DND-41 (cell line): ENCODE results near the gene DDX24.

Source experiments
- ATAC-seq: fragments of 200-7000 bp; cut with Tn5 transposase; 3 replicates; pipeline ENCODE4 v1.9.1; 2021; ENCODE audit warnings: low read depth; ENCODE audit not compliant: insufficient read depth
- DNase-seq: peaks from one replicate; pipeline ENCODE4 v3.0.0-alpha.2; 2020
- H2AFZ ChIP-seq: 2 replicates; pipeline ENCODE4 v1.6.0; 2012; ENCODE audit warnings: low read depth, low read length
- H3K27ac ChIP-seq: 2 replicates; pipeline ENCODE4 v1.5.1; 2012; ENCODE audit warnings: low read length, inconsistent platforms
- H3K27me3 ChIP-seq: fragments of 200-600 bp; sonication (generic); 2 replicates; pipeline ENCODE4 v1.6.0; 2012; ENCODE audit warnings: low read length, mild to moderate bottlenecking, inconsistent platforms; ENCODE audit not compliant: insufficient read depth, poor library complexity
- H3K36me3 ChIP-seq: 2 replicates; pipeline ENCODE4 v1.5.1; 2012; ENCODE audit warnings: low read length, inconsistent platforms; ENCODE audit not compliant: insufficient read depth
- H3K4me1 ChIP-seq: 2 replicates; pipeline ENCODE4 v1.5.1; 2012; ENCODE audit warnings: mild to moderate bottlenecking, low read length; ENCODE audit not compliant: insufficient read depth
- H3K4me2 ChIP-seq: 2 replicates; pipeline ENCODE4 v1.6.0; 2012; ENCODE audit warnings: mild to moderate bottlenecking, moderate library complexity, low read length, inconsistent platforms; ENCODE audit not compliant: insufficient read depth
- H3K4me3 ChIP-seq, 2 experiments: fragments of 200-600 bp in 1 of 2; shearing (Covaris generic) in 1 of 2; 2 replicates each; pipeline ENCODE4 v1.5.1; 2012 to 2016; ENCODE audit warnings: inconsistent platforms in 2 of 2, low read length in 2 of 2, mild to moderate bottlenecking in 2 of 2, low read depth in 1 of 2, moderate library complexity in 1 of 2
- H3K79me2 ChIP-seq: 2 replicates; pipeline ENCODE4 v1.6.0; 2012; ENCODE audit warnings: low read length, inconsistent platforms; ENCODE audit not compliant: insufficient read depth
- H3K9ac ChIP-seq: 2 replicates; pipeline ENCODE4 v1.6.0; 2012; ENCODE audit warnings: low read depth, mild to moderate bottlenecking, inconsistent platforms, low read length, moderate library complexity
- H3K9me3 ChIP-seq: 2 replicates; pipeline ENCODE4 v1.5.1; 2012; ENCODE audit warnings: low read length, moderate library complexity, mild to moderate bottlenecking, inconsistent platforms; ENCODE audit not compliant: insufficient read depth, severe bottlenecking
- H4K20me1 ChIP-seq: 2 replicates; pipeline ENCODE4 v1.6.0; 2012; ENCODE audit warnings: low read length; ENCODE audit not compliant: insufficient read depth
- EZH2 ChIP-seq: IDR thresholded peaks from 3 replicates; pipeline ENCODE4 v1.6.1; 2012; ENCODE audit warnings: borderline replicate concordance, low read depth, mild to moderate bottlenecking, moderate library complexity, low read length, inconsistent platforms; ENCODE audit not compliant: severe bottlenecking
- TF ChIP-seq, protein P1 (sequence below): IDR thresholded peaks from 2 replicates; pipeline ENCODE4 v1.5.1; 2012; ENCODE audit warnings: borderline replicate concordance, low read length, moderate library complexity, mild to moderate bottlenecking; ENCODE audit not compliant: poor library complexity, severe bottlenecking; ENCODE audit errors: extremely low read depth

DDX24 gene

GRCh38 chr14:94045563-94046345, 35.2 kb downstream of the DDX24 start:
- Histone ChIP-seq H4K20me1 (peaks cover 18% of the 10 kb centered on the region), H3K27me3 (no peaks in the 10 kb centered on the region), H3K27ac (no peak overlapping the region), H3K4me1 (no peaks in the 10 kb centered on the region), H3K9ac (no peak overlapping the region), H3K4me3 (no peak overlapping the region), H2AFZ (no peak overlapping the region), H3K4me2 (no peak overlapping the region), H3K9me3 (no peaks in the 10 kb centered on the region), H3K79me2 (no peaks in the 10 kb centered on the region), H3K36me3 (peaks cover 64% of the 10 kb centered on the region)
- ATAC-seq (no peak), DNase-seq (no peak)
- TF ChIP-seq, protein P1, sequence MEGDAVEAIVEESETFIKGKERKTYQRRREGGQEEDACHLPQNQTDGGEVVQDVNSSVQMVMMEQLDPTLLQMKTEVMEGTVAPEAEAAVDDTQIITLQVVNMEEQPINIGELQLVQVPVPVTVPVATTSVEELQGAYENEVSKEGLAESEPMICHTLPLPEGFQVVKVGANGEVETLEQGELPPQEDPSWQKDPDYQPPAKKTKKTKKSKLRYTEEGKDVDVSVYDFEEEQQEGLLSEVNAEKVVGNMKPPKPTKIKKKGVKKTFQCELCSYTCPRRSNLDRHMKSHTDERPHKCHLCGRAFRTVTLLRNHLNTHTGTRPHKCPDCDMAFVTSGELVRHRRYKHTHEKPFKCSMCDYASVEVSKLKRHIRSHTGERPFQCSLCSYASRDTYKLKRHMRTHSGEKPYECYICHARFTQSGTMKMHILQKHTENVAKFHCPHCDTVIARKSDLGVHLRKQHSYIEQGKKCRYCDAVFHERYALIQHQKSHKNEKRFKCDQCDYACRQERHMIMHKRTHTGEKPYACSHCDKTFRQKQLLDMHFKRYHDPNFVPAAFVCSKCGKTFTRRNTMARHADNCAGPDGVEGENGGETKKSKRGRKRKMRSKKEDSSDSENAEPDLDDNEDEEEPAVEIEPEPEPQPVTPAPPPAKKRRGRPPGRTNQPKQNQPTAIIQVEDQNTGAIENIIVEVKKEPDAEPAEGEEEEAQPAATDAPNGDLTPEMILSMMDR = no peak
- TF ChIP-seq EZH2 = no peak

GRCh38 chr14:94045101-94045500, 35.9 kb downstream of the DDX24 start:
- Histone ChIP-seq H3K9me3 (no peaks in the 10 kb centered on the region), H4K20me1 (peaks cover 21% of the 10 kb centered on the region), H3K4me2 (no peak overlapping the region), H3K9ac (no peak overlapping the region), H3K4me3 (no peak overlapping the region), H3K79me2 (no peaks in the 10 kb centered on the region), H3K36me3 (peaks cover 58% of the 10 kb centered on the region), H3K27me3 (no peaks in the 10 kb centered on the region), H3K27ac (no peak overlapping the region), H2AFZ (no peak overlapping the region), H3K4me1 (no peaks in the 10 kb centered on the region)
- DNase-seq = no peak
- ATAC-seq = no peak
- no peak for TF ChIP-seq EZH2
- TF ChIP-seq, protein P1 = no peak

DNA sequence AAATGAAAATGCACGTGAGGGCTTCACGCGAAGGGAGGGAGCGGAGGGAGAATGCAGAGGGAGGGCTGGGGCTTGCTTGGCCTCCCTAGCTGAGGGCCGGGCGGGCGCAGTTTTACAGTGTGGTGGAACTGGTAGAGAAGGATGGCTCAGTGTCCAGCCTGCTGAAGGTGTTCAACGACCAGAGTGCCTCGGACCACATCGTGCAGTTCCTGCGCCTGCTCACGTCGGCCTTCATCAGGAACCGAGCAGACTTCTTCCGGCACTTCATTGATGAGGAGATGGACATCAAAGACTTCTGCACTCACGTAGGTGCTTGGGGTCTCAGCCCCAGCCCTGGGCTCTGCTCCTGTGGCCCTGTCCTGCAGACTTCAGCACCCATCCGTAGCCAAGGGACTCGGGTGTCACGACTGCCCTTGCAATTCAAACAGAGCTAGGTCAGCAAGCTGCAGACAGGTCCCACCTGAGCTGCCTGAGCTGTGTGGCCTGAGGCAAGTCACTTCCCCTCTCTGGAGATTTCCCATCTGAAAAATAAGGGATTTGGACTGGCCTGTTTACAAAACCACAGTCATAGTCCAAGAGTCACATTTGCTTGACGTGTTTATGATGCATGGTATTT, 36.4 kb downstream of the DDX24 start:
- no peaks in the 10 kb centered on the region for H3K79me2 ChIP-seq
- ATAC-seq = no peak
- no peaks in the 10 kb centered on the region for H3K9me3 ChIP-seq
- no peaks in the 10 kb centered on the region for H3K27me3 ChIP-seq
- no peak overlapping the region for H2AFZ ChIP-seq
- no peak overlapping the region for H3K9ac ChIP-seq
- H3K27ac ChIP-seq = no peak overlapping the region
- no peak overlapping the region for H3K4me2 ChIP-seq
- peaks cover 20% of the 10 kb centered on the region for H4K20me1 ChIP-seq
- TF ChIP-seq EZH2 = no peak
- TF ChIP-seq, protein P1 = no peak
- H3K4me3 ChIP-seq = no peak overlapping the region
- no peaks in the 10 kb centered on the region for H3K4me1 ChIP-seq
- DNase-seq = no peak
- peaks cover 52% of the 10 kb centered on the region for H3K36me3 ChIP-seq
